HG03175 (cell line): ENCODE results near the gene SPTBN5.

ENCODE experiments used
- ATAC-seq: cut with Tn5 transposase; IDR thresholded peaks from one replicate; pipeline ENCODE4 v1.9.1; 2021; ENCODE audit warnings: mild to moderate bottlenecking, moderate library complexity; ENCODE audit not compliant: unreplicated experiment

Gene SPTBN5

GRCh38 chr15:41827290-41827879 lies 66.5 kb downstream of the SPTBN5 start:
- ATAC-seq = peak; percentile 9

- ATAC-seq = no peak
Observed at GRCh38 chr15:41825572-41826535, 68.0 kb downstream of the SPTBN5 start.

DNA sequence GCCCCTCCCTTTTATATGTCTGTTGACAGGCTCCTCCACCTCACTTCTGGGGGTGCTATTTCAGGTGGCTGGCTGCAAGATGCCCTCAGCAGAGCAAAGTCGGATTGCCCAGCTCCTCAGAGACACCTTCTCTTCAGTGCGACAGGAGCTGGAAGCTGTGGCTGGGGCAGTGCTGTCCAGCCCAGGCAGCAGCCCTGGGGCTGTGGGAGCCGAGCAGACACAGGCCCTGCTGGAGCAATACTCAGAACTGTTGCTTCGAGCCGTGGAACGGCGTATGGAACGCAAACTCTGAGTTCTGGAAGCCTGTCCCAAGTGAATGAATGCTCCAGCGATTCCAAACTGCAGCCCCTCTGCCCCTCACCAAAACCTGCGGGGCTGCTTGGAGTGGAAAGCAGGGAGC lies 68.7 kb downstream of the SPTBN5 start:
- ATAC-seq = no peak

DNA sequence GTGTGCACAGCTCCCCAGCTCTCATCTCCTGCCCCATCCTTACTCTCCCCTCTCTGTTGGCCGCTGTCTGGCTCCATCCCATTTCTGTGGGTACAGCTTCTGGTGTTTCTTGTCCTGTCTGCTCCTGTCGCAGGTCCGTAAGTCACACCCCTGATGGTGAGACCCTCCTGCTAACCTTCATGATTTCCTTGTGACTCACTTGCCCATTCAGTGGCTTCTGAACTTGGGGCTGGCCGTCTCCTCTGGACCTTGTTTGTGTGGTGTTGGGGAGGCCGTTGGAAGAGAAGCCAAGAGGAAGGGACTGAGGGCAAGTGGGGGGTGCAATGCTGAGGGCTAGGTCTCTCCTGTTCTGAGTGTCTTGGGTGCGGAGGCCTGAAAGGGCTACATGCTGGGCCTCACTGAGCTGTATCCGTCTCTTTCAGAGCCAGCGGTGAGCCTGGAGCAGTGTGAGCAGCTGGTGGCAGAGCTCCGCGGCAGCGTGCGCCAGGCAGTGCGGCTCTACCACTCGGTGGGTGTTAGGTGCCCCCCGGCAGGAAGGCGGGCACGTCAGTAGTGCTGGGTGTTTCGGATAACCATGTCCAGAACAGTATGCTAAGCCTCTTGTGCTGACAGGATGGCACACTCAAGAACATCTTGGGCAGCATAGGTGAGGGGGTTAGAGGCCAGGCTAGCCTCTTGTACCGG lies 69.6 kb downstream of the SPTBN5 start:
- no peak for ATAC-seq

GRCh38 chr15:41823502-41823901 lies 70.4 kb downstream of the SPTBN5 start:
- no peak for ATAC-seq

- ATAC-seq = no peak
Observed at GRCh38 chr15:41822957-41823356, 70.9 kb downstream of the SPTBN5 start.

- ATAC-seq = no peak
Observed at GRCh38 chr15:41822471-41822870, 71.4 kb downstream of the SPTBN5 start.

DNA sequence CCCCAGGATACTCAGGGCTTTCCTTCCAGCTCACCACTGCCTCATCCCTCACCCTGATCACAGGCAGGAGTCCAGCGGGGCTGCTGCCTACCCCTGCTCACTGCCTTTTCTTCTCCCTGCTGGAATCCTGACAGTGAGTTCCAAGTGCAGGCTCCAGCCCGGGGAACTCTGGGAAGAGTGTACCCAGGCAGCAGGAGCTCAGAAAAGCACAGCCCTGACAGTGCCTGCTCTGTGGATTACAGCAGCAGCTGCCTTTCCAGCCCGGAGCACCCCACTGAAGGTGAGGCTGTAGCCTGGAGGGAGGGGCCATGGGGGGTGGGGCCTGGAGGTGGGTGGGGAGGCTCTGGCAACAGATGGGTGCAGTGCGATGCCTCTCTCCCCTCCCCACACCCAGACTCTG lies 72.0 kb downstream of the SPTBN5 start:
- no peak for ATAC-seq

DNA sequence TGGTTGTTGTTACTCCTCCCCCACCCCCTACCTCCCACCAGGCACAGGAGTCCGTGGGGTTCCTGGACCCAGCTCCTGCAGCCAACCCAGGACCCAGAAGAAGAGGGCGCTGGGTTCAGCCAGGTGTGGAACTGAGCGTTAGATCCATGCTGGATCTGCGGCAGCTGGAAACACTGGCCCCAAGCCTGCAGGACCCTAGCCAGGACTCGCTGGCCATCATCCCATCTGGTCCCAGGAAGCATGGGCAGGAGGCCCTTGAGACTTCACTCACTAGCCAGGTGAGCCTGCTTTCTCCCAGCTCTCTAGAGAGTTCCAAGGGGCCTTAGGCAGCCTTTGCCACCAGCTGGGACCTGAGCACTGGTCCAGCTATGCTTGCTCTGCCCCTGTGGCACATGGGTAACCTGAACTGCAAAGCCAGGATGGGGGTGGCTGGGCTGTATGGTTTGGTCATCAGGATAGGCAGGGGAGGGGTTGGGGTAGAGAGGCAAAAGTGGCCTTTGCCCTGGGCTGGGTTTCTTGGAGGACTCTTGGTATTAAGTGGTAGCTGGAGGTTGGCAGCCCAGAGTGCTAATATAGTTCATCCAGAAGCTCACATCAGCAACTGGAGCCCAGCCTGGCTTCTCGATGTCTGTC lies 72.9 kb downstream of the SPTBN5 start:
- no peak for ATAC-seq

GRCh38 chr15:41819455-41820050 lies 74.3 kb downstream of the SPTBN5 start:
- no peak for ATAC-seq

- ATAC-seq = no peak
Observed at GRCh38 chr15:41817781-41818180, 76.1 kb downstream of the SPTBN5 start.

DNA sequence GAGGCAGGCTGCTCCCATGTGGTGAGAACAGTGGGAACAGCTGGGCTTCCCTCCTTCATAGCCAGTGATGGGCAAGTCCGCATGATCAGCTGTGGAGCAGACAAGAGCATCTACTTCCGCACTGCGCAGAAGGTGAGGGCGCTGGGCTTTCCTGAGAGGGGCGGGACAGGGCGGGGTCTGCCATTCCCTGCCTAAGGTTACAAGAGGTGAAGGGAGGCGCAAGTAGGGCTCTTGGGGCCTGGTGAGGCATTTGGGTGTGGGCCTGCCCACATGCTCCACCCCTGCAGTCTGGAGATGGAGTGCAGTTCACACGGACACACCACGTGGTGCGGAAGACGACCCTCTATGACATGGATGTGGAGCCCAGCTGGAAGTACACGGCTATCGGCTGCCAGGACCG lies 76.5 kb downstream of the SPTBN5 start:
- ATAC-seq = no peak

DNA sequence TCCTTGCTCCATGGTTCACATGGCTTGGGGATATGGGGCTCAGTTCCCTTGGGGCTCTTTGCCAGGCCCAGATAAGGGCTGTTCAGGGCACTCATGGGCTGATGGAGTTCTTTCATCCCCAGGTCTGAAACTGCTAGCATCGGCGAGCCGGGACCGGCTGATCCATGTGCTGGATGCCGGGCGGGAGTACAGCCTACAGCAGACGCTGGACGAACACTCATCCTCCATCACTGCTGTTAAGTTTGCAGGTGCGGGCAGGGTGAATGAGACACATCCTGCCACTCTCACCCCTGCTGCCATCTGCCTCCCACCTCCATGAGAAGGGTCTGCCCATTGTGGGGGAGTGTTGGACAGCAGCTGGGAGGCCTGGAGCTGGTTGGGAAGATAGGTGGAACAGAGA lies 77.1 kb downstream of the SPTBN5 start:
- ATAC-seq = no peak

GRCh38 chr15:41814534-41814933 lies 79.3 kb downstream of the SPTBN5 start:
- no peak for ATAC-seq

DNA sequence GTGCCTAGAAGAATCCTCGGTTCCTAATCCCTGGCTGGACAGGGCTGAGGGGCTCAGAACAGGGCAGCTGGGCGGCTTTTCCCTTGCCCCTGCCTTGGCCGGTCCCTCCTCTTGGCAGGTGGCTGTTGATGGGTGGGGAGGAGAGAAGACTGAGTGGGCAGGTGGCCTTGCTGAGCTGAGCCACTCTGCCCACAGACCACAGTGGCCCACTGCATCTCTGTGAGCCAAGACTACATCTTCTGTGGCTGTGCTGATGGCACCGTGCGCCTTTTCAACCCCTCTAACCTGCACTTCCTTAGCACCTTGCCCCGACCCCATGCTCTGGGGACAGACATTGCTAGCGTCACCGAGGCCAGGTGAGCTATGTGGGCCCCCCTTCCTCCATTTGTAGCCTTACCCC lies 80.4 kb downstream of the SPTBN5 start:
- ATAC-seq = no peak

- ATAC-seq = no peak
Observed at GRCh38 chr15:41812820-41813375, 81.0 kb downstream of the SPTBN5 start.

- ATAC-seq = no peak
Observed at GRCh38 chr15:41811432-41812195, 82.2 kb downstream of the SPTBN5 start.

- no peak for ATAC-seq
Observed at GRCh38 chr15:41810651-41811431, 83.0 kb downstream of the SPTBN5 start.
